Heart right ventricle (tissue), 16 donors: Measurements from ENCODE around the gene DPP8. TPM values are rescaled to one million over a fixed set of nuclear protein-coding genes. Genes with fewer than 3 reads are reported as not detected.

ENCODE experiments used
- ATAC-seq, 8 donors: fragments of 200-7000 bp; cut with Tn5 transposase; one replicate each; pipeline ENCODE4 v1.9.1; 2020; ENCODE audit warnings: mild to moderate bottlenecking in 8 of 8, moderate library complexity in 8 of 8, moderate number of reproducible peaks in 1 of 8
- DNase-seq, 2 donors: peaks; one replicate each; pipeline ENCODE4 v3.0.0-alpha.2; 2020
- H3K27ac ChIP-seq, 10 donors: fragments of 200-600 bp; sonication (generic) in 2 of 10; one replicate each; pipeline versions ENCODE4 v1.5.0 to v1.8.0; 2020 to 2022; ENCODE audit warnings: mild to moderate bottlenecking in 3 of 10
- H3K27me3 ChIP-seq, 7 donors: fragments of 200-600 bp; one replicate each; pipeline ENCODE4 v1.8.0; 2021 to 2022; ENCODE audit warnings: mild to moderate bottlenecking in 2 of 7
- H3K36me3 ChIP-seq, 9 donors: fragments of 200-600 bp; sonication (generic) in 1 of 9; one replicate each; pipeline versions ENCODE4 v1.5.0 to v1.8.0; 2020 to 2022; ENCODE audit warnings: mild to moderate bottlenecking in 2 of 9
- H3K4me1 ChIP-seq, 9 donors: fragments of 200-600 bp; sonication (generic) in 1 of 9; one replicate each; pipeline versions ENCODE4 v1.5.0 to v1.8.0; 2020 to 2022; ENCODE audit warnings: mild to moderate bottlenecking in 4 of 9
- H3K4me3 ChIP-seq, 10 donors: fragments of 200-600 bp; sonication (generic) in 2 of 10; one replicate each; pipeline versions ENCODE4 v1.5.0 to v1.8.0; 2020 to 2022; ENCODE audit warnings: mild to moderate bottlenecking in 7 of 10, moderate library complexity in 2 of 10
- H3K9me3 ChIP-seq, 11 donors: fragments of 200-600 bp in 10 of 11; sonication (generic) in 2 of 11; one replicate each; pipeline versions ENCODE4 v1.5.0 to v1.8.0; 2013 to 2022; ENCODE audit warnings: mild to moderate bottlenecking in 2 of 11, control low read depth in 1 of 11, moderate library complexity in 1 of 11
- CTCF ChIP-seq, 9 donors: fragments of 200-600 bp; sonication (generic) in 2 of 9; IDR thresholded peaks; one replicate each; pipeline versions ENCODE4 v1.5.0 to v1.8.0; 2021 to 2022; ENCODE audit warnings: antibody characterized with exemption in 9 of 9, mild to moderate bottlenecking in 5 of 9, moderate library complexity in 1 of 9
- WGBS, 2 donors: extraction: QIAGEN DNeasy Blood & Tissue Kit; methylation state at CpG; one replicate each; pipeline ENCODE4 v1.1.7; 2013; ENCODE audit warnings: inconsistent platforms in 1 of 2; 5-methylcytosine and 5-hydroxymethylcytosine counted together
- intact Hi-C, 10 donors: fragments of 100-400 bp; cut with DNase I; formaldehyde crosslinking; loops; one replicate each; pipeline versions ENCODE4 v1.11.1 to v1.14.2; 2022
- polyA plus RNA-seq, 2 donors: library from polyadenylated mRNA; stranded (reverse); fragments of 200-250 nt; gene quantifications; one replicate each; pipeline ENCODE4 v1.2.3, GENCODE V29; 2013
- total RNA-seq, 10 donors: library from RNA; stranded (reverse); fragmentation: NEBNext Ultra II Directional in 3 of 10; extraction: Animal tissue kit (Norgen Biotek cat#: 25700) in 3 of 10; gene quantifications; one replicate each; pipeline versions ENCODE4 v1.2.1 to v1.2.4, GENCODE V29; 2021 to 2023
- donor health status: Arrhythmogenic right ventricular cardiomyopathy.
- donor health status: ischemic (EF 13 %, LVEDD 7.1; RV severe dilation, severe dysfunction).
- donor health status: healthy with polysubstance abuse.
- donor health status: DM: no; HTN: yes; CAD: no.
- donor health status: DM: no; HTN: no; CAD: no.
- donor health status: ischemic (EF 25% LVEDD 6.9; RV normal size, moderate dysfunction).
- donor health status: ischemic (EF 25% LVEDD 5.7; RV mildly dilated, moderate dysfunction).
- donor health status: healthy.
- donor health status: DM: yes; HTN: yes; CAD: no.
- donor health status: Ischemic cardiomyopathy.
- donor health status: ischemic (EF 35%, LVEDD 5.7; RV mildly dilated, moderate dysfunction).
- donor health status: nonischemic (EF 11% LVEDD 7.7; RV severe dilation, severe dysfunction).
- donor health status: DM: yes; HTN: yes; CAD: no.
- donor health status: PGD.
- donor health status: ischemic (EF 29% LVEDD 5.4; RV normal size, mild dysfunction).
- donor health status: nonischemic (EF 23%, LVEDD 6.1; RV moderate dilation, normal function).

Gene DPP8
- total and polyA plus RNA-seq, 12 donors = 6.9 to 45.3 (median 38.7) TPM

GRCh38 chr15:65529762-65530317 is 12.4 kb upstream of the DPP8 start:
- TF ChIP-seq CTCF (IDR thresholded peaks at IDR 0.05) = no peak
- Histone ChIP-seq H3K27ac (peak overlapping the region in 9 of 10 donors; percentile 33 to 83 (median 70)), H3K27me3 (no peaks in the 10 kb centered on the region), H3K9me3 (no peaks in the 10 kb centered on the region), H3K36me3 (no peaks in the 10 kb centered on the region), H3K4me1 (peaks cover 0 to 34% (median 20%) of the 10 kb centered on the region in 9 donors), H3K4me3 (peak overlapping the region; percentile 47 to 97 (median 89))
- WGBS, 2 donors = 54 to 55% methylated on average over 13 of the region's 13 CpGs
- ATAC-seq (peak in 1 of 8 donors; percentile 25), DNase-seq (no peak)
- intact Hi-C loops = no loop called here

- Histone ChIP-seq H3K36me3 (no peaks in the 10 kb centered on the region), H3K27ac (no peak overlapping the region), H3K9me3 (no peaks in the 10 kb centered on the region), H3K4me3 (no peak overlapping the region), H3K27me3 (no peaks in the 10 kb centered on the region), H3K4me1 (peaks cover 0 to 35% (median 20%) of the 10 kb centered on the region in 9 donors)
- intact Hi-C loops = no loop called here
- TF ChIP-seq CTCF (IDR thresholded peaks at IDR 0.05) = no peak
- DNase-seq (no peak), ATAC-seq (no peak)
- 95 to 96% methylated on average over 20 of the region's 20 CpGs for WGBS, 2 donors
Measured at GRCh38 chr15:65528461-65529060, 11.1 kb upstream of the DPP8 start.

GRCh38 chr15:65525622-65526021 is 8.1 kb upstream of the DPP8 start:
- peaks cover 0 to 19% (median 6%) of the 10 kb centered on the region in 9 donors for H3K4me1 ChIP-seq
- H3K9me3 ChIP-seq = no peaks in the 10 kb centered on the region
- no peak overlapping the region for H3K4me3 ChIP-seq
- TF ChIP-seq CTCF (IDR thresholded peaks at IDR 0.05) = no peak
- 55 to 76% methylated on average over 1 of the region's 1 CpG for WGBS, 2 donors
- H3K27me3 ChIP-seq = no peaks in the 10 kb centered on the region
- H3K36me3 ChIP-seq = no peaks in the 10 kb centered on the region
- H3K27ac ChIP-seq = peak overlapping the region in 5 of 10 donors; percentile 8 to 55 (median 29)
- ATAC-seq = peak in 4 of 8 donors; percentile 40 to 72 (median 56)
- DNase-seq = peak; percentile 19 to 74
- intact Hi-C loops = no loop called here

GRCh38 chr15:65524226-65524625 is 6.7 kb upstream of the DPP8 start:
- DNase-seq (no peak), ATAC-seq (no peak)
- 81 to 87% methylated on average over 10 of the region's 10 CpGs for WGBS, 2 donors
- Histone ChIP-seq H3K4me3 (no peak overlapping the region), H3K36me3 (no peaks in the 10 kb centered on the region), H3K27me3 (no peaks in the 10 kb centered on the region), H3K27ac (no peak overlapping the region), H3K4me1 (peaks cover 0 to 13% (median 0%) of the 10 kb centered on the region in 9 donors), H3K9me3 (no peaks in the 10 kb centered on the region)
- intact Hi-C loops = no loop called here
- no peak for TF ChIP-seq CTCF (IDR thresholded peaks at IDR 0.05)
